Kidney (tissue), 14 donors: ENCODE measurements around the gene ARHGAP26. TPM values are rescaled to one million over a fixed set of nuclear protein-coding genes. Genes with fewer than 3 reads are reported as not detected.

Experiments
- DNase-seq, 5 donors: peaks; one replicate each; pipeline ENCODE4 v3.0.0-alpha.2; 2013 to 2020
- FAIRE-seq: peaks from 2 replicates; lab custom pipeline; 2012; peaks lifted over from hg19 to GRCh38; lab: Jason Lieb, UNC
- H3K27ac ChIP-seq, 2 donors: one replicate each; pipeline ENCODE4 v1.7.0; 2013; ENCODE audit warnings: low read depth in 2 of 2, low read length in 2 of 2, inconsistent platforms in 1 of 2
- H3K27me3 ChIP-seq: one replicate; pipeline ENCODE4 v1.7.1; 2013; ENCODE audit warnings: low read length, inconsistent platforms; ENCODE audit not compliant: control insufficient read depth, insufficient read depth
- H3K36me3 ChIP-seq, 3 donors: one replicate each; pipeline versions ENCODE4 v1.7.0 to v1.7.1; 2013; ENCODE audit warnings: low read length in 3 of 3, control low read depth in 1 of 3, inconsistent platforms in 1 of 3; ENCODE audit not compliant: insufficient read depth in 3 of 3, control insufficient read depth in 2 of 3
- H3K4me1 ChIP-seq, 3 donors: one replicate each; pipeline versions ENCODE4 v1.7.0 to v1.7.1; 2013; ENCODE audit warnings: low read length in 3 of 3, inconsistent platforms in 1 of 3, low read depth in 1 of 3; ENCODE audit not compliant: control insufficient read depth in 2 of 3, insufficient read depth in 2 of 3
- H3K4me3 ChIP-seq, 3 donors: one replicate each; pipeline versions ENCODE4 v1.7.0 to v1.8.1; 2013; ENCODE audit warnings: low read length in 3 of 3, control low read depth in 1 of 3, inconsistent platforms in 1 of 3
- H3K9ac ChIP-seq, 3 donors: one replicate each; pipeline versions ENCODE4 v1.7.0 to v1.7.1; 2013; ENCODE audit warnings: low read length in 3 of 3, control low read depth in 1 of 3, inconsistent platforms in 1 of 3
- H3K9me3 ChIP-seq, 3 donors: one replicate each; pipeline versions ENCODE4 v1.7.0 to v1.7.1; 2013; ENCODE audit warnings: low read length in 3 of 3, control low read depth in 1 of 3, inconsistent platforms in 1 of 3; ENCODE audit not compliant: control insufficient read depth in 2 of 3, insufficient read depth in 1 of 3
- intact Hi-C: fragments of 100-400 bp; cut with DNase I; formaldehyde crosslinking; loops from one replicate; pipeline ENCODE4 v1.11.1; 2022
- polyA plus RNA-seq: library from polyadenylated mRNA; stranded (reverse); fragments of 350-450 nt; fragmentation: Illumina TruSeq; extraction: RNeasy Lipid Tissue Mini Kit (QIAGEN cat#74804); gene quantifications from one replicate; pipeline ENCODE4 v1.2.3, GENCODE V29; 2014; ENCODE audit warnings: low read depth, low replicate concordance; ENCODE audit not compliant: insufficient read depth
- total RNA-seq: library from RNA; stranded (reverse); fragmentation: NEBNext Ultra II Directional; extraction: Animal tissue kit (Norgen Biotek cat#: 25700); gene quantifications from one replicate; pipeline ENCODE4 v1.2.1, GENCODE V29; 2021
- TF ChIP-seq, protein P1 (sequence below): IDR thresholded peaks from 3 replicates; pipeline ENCODE4 v1.5.1; 2012; ENCODE audit warnings: mild to moderate bottlenecking, moderate library complexity, borderline replicate concordance; ENCODE audit not compliant: insufficient read depth; ENCODE audit errors: extremely low read depth
- donor health status: control.
- donor health status: control.
- donor health status: control.
- donor health status: control.
- donor health status: control.
- donor health status: DM: yes; HTN: yes; CAD: no.
- donor health status: Normal renal cell carcinoma (clear cell type).

ARHGAP26 gene
- total and polyA plus RNA-seq, 2 donors from 2014 or later: 2.5 to 85.7 TPM

DNA sequence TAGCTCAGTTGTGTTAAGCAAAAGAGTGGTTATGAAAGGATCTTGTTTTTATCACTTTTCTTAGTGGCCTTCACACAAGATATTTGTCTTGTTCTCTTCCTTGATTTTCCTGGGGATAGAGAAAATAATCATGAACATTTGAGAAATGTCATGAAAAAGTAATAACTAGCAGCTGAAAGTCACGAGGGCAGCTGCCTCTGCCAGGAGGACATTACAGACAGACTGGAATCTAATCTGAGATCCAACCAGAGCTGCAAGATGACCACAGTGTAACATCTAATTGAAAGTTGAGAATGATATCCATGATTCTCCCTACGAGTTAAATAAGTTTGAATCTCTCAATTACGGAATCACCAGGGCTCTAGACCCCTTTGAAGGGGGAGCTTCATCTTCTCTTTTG lies 274.9 kb downstream of the ARHGAP26 start:
- Histone ChIP-seq H3K27ac (no peak overlapping the region), H3K4me3 (no peak overlapping the region), H3K4me1 (peaks cover 0 to 2% (median 0%) of the 10 kb centered on the region in 3 donors), H3K36me3 (peaks cover 0 to 3% (median 0%) of the 10 kb centered on the region in 3 donors), H3K27me3 (no peaks in the 10 kb centered on the region), H3K9me3 (no peaks in the 10 kb centered on the region), H3K9ac (no peak overlapping the region)
- DNase-seq: peak in 1 of 5 donors; percentile 74
- FAIRE-seq: no peak
- TF ChIP-seq, protein P1, sequence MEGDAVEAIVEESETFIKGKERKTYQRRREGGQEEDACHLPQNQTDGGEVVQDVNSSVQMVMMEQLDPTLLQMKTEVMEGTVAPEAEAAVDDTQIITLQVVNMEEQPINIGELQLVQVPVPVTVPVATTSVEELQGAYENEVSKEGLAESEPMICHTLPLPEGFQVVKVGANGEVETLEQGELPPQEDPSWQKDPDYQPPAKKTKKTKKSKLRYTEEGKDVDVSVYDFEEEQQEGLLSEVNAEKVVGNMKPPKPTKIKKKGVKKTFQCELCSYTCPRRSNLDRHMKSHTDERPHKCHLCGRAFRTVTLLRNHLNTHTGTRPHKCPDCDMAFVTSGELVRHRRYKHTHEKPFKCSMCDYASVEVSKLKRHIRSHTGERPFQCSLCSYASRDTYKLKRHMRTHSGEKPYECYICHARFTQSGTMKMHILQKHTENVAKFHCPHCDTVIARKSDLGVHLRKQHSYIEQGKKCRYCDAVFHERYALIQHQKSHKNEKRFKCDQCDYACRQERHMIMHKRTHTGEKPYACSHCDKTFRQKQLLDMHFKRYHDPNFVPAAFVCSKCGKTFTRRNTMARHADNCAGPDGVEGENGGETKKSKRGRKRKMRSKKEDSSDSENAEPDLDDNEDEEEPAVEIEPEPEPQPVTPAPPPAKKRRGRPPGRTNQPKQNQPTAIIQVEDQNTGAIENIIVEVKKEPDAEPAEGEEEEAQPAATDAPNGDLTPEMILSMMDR: no peak
- intact Hi-C loops: no loop called here

DNA sequence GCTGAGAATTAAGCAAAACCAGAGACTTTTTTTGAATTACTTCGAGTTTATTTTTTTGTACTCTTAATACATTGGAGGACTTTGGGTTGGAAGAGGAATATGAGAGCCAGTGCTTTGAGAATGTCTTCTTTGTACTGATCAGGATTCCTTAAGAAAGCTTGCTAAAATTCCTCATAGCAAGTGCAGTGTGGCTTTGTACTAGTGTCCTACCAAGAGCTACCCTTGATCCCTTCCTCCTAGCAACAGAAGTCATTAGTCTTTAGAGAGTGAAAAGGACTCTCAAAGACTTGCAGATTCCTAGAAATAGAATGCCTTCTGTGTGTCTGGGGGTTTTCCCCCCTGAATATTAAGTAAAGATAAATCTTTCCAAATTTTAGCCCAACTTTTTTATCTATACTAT lies 276.1 kb downstream of the ARHGAP26 start:
- H3K9me3 ChIP-seq: no peaks in the 10 kb centered on the region
- peaks cover 0 to 3% (median 0%) of the 10 kb centered on the region in 3 donors for H3K36me3 ChIP-seq
- H3K27me3 ChIP-seq: no peaks in the 10 kb centered on the region
- no peak overlapping the region for H3K4me3 ChIP-seq
- TF ChIP-seq, protein P1: no peak
- H3K27ac ChIP-seq: no peak overlapping the region
- intact Hi-C loops: no loop called here
- H3K4me1 ChIP-seq: peaks cover 0 to 4% (median 0%) of the 10 kb centered on the region in 3 donors
- no peak overlapping the region for H3K9ac ChIP-seq
- no peak for FAIRE-seq
- DNase-seq: no peak

DNA sequence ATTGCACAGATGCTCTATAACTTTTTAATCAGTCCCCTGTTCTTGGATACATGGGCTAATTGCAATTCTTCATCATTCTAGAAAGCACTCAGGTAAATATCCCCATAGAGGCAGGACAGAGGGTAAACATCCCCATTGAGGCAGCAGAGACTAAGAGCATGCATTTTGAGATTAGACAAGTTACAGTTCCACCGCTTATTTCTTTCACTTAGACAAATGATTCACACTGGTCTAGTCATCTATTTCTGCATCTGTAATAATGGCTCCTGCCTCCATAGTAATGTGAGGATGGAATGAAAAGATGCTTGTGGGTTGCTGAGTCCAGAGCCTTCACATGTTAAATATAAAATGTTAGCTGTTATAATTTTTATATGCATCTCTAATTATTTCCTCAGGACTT lies 276.9 kb downstream of the ARHGAP26 start:
- intact Hi-C loops: no loop called here
- TF ChIP-seq, protein P1: no peak
- no peak overlapping the region for H3K4me3 ChIP-seq
- H3K9me3 ChIP-seq: no peaks in the 10 kb centered on the region
- FAIRE-seq (no peak), DNase-seq (no peak)
- no peaks in the 10 kb centered on the region for H3K27me3 ChIP-seq
- H3K4me1 ChIP-seq: peaks cover 4 to 5% (median 4%) of the 10 kb centered on the region in 3 donors
- H3K36me3 ChIP-seq: peaks cover 0 to under 1% (median 0%) of the 10 kb centered on the region in 3 donors
- no peak overlapping the region for H3K27ac ChIP-seq
- H3K9ac ChIP-seq: no peak overlapping the region

DNA sequence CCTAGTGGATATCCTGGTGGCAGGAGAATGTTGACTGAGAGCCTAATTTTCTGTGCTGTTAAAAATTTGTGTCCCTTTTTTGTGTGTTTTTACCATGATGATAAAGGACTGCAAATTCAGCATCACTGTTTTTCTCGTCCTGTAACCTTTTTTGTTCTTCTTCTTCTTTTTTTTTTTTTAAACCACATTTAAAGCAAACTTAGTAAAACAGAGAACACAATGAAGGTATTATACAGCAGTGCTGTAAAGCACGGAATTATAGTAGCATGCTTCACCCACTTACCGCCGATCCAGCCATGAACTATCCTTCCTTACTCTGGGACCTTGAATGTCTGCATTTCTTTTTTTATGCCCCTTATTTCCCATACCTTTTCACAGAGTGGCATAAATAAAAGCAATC lies 280.0 kb downstream of the ARHGAP26 start:
- Histone ChIP-seq H3K4me3 (no peak overlapping the region), H3K9me3 (no peaks in the 10 kb centered on the region), H3K27me3 (no peaks in the 10 kb centered on the region), H3K36me3 (no peaks in the 10 kb centered on the region), H3K27ac (no peak overlapping the region), H3K9ac (no peak overlapping the region), H3K4me1 (peaks cover 4 to 8% (median 4%) of the 10 kb centered on the region in 3 donors)
- intact Hi-C loops: no loop called here
- DNase-seq (no peak), FAIRE-seq (no peak)
- TF ChIP-seq, protein P1: no peak
